Measurements from ENCODE around the gene SMYD5. TPM values are rescaled to one million over a fixed set of nuclear protein-coding genes. Genes with fewer than 3 reads are reported as not detected.

Gene SMYD5
- total and polyA plus RNA-seq, 8 donors: 12.1 to 46.2 (median 34.0) TPM

- peaks cover 10 to 14% of the 10 kb centered on the region in 2 donors for H3K4me1 ChIP-seq
- no peak for TF ChIP-seq CTCF (IDR thresholded peaks at IDR 0.05)
- H3K4me3 ChIP-seq: peak within 1 kb of the TSS; percentile 13
- H3K36me3 ChIP-seq: no peaks in the 10 kb centered on the region
- peaks cover 36 to 79% of the 10 kb centered on the region in 2 donors for H3K27me3 ChIP-seq
- intact Hi-C loops (cut with DNase I): no loop called here
- no peak within 1 kb of the TSS for H3K27ac ChIP-seq
- DNase-seq: peak in 1 of 4 donors; percentile 80
- H3K9me3 ChIP-seq: no peaks in the 10 kb centered on the region
- peak; percentile 66 for ATAC-seq
These were observed 11.6 kb upstream of the SMYD5 start, which contains the start of gene NOTO for GRCh38 chr2:73202156-73203054. NOTO (plus strand) TSS chr2:73202574; CDS start chr2:73202667, 93 bp downstream.

- no peaks in the 10 kb centered on the region for H3K36me3 ChIP-seq
- H3K4me3 ChIP-seq: peak overlapping the region in 1 of 2 donors; percentile 13
- peak in 2 of 4 donors; percentile 64 to 73 for DNase-seq
- intact Hi-C loops (cut with DNase I): no loop called here
- peaks cover 10 to 14% of the 10 kb centered on the region in 2 donors for H3K4me1 ChIP-seq
- peak; percentile 93 for ATAC-seq
- no peaks in the 10 kb centered on the region for H3K9me3 ChIP-seq
- H3K27me3 ChIP-seq: peaks cover 36 to 76% of the 10 kb centered on the region in 2 donors
- no peak overlapping the region for H3K27ac ChIP-seq
- no peak for TF ChIP-seq CTCF (IDR thresholded peaks at IDR 0.05)
These were observed 10.9 kb upstream of the SMYD5 start for GRCh38 chr2:73203055-73203681.

- H3K27ac ChIP-seq: no peak overlapping the region
- H3K36me3 ChIP-seq: no peaks in the 10 kb centered on the region
- TF ChIP-seq CTCF (IDR thresholded peaks at IDR 0.05): no peak
- no peak for DNase-seq
- H3K4me1 ChIP-seq: peaks cover 10 to 14% of the 10 kb centered on the region in 2 donors
- no peak overlapping the region for H3K4me3 ChIP-seq
- H3K9me3 ChIP-seq: no peaks in the 10 kb centered on the region
- ATAC-seq: no peak
- H3K27me3 ChIP-seq: peaks cover 36 to 54% of the 10 kb centered on the region in 2 donors
- intact Hi-C loops (cut with DNase I): no loop called here
These were observed 8.4 kb upstream of the SMYD5 start for GRCh38 chr2:73205611-73206010.

- intact Hi-C loops (cut with DNase I): no loop called here
- Histone ChIP-seq H3K27ac (no peak overlapping the region), H3K9me3 (no peaks in the 10 kb centered on the region), H3K4me1 (peaks cover 0 to under 1% of the 10 kb centered on the region in 2 donors), H3K4me3 (no peak overlapping the region), H3K27me3 (peaks cover 14 to 27% of the 10 kb centered on the region in 2 donors), H3K36me3 (no peaks in the 10 kb centered on the region)
- TF ChIP-seq CTCF (IDR thresholded peaks at IDR 0.05): no peak
- ATAC-seq: no peak
- DNase-seq: no peak
These were observed 5.8 kb upstream of the SMYD5 start for GRCh38 chr2:73208258-73208657.

- TF ChIP-seq CTCF (IDR thresholded peaks at IDR 0.05): no peak
- Histone ChIP-seq H3K4me1 (peaks cover 7 to 13% of the 10 kb centered on the region in 2 donors), H3K4me3 (no peak overlapping the region), H3K27ac (no peak overlapping the region), H3K9me3 (no peaks in the 10 kb centered on the region), H3K27me3 (peaks cover 2 to 10% of the 10 kb centered on the region in 2 donors), H3K36me3 (no peaks in the 10 kb centered on the region)
- no peak for DNase-seq
- intact Hi-C loops (cut with DNase I): no loop called here
- no peak for ATAC-seq
These were observed 4.0 kb upstream of the SMYD5 start for GRCh38 chr2:73210019-73210418.
